Pons (tissue), 1 donor: Measurements from ENCODE around the gene TIMM17B.

Source experiments
- DNase-seq: peaks from one replicate; pipeline ENCODE4 v3.0.0-alpha.2; 2016; ENCODE audit warnings: low spot score

The TIMM17B gene

DNA sequence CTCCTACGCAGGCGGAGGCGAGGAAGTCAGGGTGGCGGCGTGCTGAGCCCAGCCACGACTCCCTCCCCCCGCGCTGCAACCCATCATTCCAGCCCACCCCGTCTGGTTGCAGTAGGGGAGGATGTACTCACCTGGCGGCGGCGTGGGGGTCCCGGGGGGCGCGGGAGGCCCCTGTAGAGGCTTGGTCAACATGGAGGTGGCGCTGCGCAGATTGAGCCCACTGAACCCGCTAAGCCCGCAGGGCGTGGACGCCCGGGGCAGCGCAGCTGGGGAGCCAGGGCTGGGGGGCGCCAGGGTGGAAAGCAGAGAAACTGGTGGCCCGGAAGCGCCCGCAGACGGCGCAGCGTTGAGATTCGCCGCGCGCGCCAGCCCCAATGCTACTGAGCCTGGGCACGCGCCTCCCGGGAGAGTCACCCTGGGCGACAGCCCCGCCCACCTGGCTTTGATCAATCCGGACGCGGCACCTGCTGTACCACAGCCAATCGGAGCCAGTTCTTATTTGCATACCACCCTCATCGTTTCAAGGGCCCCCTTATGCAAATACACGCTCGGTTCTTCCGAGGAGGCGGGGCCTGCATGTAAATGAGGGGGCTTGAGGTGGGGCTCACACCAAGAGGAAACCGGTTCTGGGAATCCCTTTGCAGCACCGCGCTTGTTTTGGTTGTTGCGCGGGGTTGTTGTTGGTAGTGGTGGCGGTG lies 21.2 kb upstream of the TIMM17B start, which contains the start of gene PIM2:
PIM2 (minus strand) TSS at position 382 of the 698 bp plus-strand sequence; CDS start at position 192, 190 bp downstream.
- DNase-seq = peak; percentile 78

DNA sequence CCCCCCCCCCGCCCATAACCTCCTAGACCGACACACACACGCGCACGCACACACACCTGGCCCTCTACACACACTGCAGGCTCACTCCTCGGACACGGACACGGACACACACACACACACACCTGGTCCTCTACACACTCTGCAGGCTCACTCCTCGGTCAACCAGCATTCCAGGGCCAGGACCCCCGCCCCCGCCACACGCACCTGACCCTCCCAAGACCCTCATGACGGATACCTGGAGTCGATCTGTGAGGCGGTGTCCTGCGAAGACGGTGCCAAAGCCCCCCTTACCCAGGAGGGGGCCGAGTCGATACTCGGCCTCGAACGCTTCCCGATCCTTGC lies 20.7 kb upstream of the TIMM17B start:
- no peak for DNase-seq

DNA sequence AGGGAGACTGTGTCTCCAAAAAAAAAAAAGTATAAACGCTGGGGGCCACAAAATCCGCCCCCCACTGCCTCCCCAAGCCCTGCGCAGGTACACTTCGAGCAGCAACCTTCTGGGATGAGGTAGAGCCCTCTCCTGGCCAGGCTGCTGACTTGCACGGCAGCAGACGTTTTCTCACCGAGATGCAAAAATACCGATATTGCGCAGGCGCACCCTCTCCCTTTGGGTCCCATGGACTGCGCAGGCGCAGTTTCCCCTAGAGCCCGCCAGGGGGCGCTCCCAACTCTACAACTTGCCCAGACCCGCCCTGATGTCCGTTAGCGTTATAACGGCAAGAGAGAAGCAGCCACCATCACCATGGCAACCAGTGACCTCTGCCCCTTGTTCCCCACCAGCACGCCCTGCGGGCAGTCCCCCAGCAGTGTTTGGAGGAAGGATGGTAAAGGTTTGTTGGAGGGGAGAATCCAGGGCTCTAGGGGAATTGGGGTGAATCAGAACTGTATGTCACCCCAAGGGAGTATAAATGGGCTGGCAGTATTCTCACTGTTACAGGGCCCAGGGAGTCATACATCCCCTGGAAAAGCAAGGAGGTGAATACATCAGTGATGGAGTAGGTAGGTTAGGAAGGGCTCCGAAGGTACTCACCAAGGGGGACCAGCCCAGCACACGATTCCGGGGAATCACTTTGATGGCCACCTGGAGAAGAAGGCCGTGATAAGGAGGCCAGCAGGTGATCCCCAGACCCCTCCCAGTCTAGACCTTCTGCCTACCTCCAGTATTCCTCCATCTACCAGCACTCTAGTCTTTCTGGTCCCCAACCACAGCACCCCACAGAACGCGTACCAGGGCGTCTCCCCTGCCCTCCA lies 19.8 kb upstream of the TIMM17B start:
- DNase-seq = peak; percentile 88

DNA sequence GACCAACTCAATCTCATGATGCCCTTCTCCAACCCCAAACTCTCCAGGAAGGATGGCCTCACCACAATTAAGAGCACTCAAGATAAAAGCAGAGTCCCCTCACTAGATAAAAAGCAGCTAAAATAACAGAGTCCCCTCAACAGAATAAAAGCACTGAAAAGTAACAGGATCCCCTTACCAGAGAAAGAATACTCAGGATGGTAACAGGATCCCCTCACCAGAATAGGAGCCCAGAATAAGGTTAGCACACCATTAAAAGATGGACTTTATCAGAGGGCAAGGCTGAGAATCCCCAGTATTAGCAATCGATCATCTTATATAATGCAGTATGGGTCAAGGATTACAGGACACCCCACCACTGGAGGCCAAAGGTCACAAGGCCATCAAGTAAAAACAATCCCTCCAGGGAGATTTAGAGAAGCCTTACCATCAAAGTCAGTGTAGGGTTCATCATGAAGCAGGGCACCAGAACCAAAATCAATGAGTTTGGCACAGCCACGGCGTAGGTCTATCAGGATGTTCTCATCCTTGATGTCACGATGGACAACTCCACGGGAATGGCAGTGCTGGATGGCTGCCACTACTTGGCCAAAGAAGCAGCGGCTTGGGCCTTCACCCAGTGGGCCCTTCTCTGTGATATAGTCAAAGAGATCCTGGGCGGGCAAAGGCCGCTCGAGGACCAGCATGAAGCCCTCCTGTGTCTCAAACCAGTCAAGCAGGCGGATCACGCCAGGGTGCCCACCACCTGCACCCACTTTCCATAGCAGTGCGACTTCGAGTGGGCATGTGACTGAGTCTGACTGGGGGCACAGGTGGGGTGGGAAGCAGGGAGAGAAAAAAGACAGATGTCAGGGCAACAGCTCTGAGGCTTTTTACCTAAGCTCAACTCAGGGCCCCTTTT lies 17.3 kb upstream of the TIMM17B start:
- no peak for DNase-seq

DNA sequence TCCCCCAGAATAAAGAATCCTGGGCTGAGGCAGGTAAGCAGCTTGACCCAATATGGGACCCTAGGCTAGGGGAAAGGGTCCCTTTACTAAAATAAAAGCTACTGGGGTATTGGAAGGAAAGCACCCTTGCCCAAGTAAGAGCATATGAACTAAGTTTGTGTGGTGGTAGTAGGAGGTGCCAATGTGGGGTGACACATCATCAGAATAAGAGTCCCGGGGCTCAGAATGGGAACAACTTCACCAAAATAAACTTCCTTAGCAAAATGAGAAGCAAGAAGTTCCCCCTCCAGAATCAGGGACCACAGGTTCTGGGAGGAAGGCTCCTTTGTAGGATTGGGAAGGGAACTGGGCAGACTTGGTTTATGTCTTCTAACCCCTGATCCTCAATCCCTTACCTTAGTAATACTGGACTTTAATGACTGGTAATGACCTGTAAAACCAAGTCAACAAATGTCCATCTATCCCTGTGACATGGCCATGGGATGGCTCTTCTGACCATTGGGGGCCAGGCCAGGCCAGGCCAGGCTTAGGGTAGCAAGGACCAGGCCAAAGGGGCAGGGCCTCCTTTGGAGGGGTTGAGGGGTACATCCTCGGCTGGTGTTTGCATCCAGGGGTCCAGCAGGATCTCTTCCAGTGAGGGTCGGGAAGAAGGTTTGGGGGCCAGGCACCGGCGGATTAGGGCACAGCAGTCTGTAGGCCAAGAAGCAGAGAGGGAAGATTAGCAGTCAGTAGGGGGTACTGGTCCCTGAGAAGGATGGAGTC lies 16.2 kb upstream of the TIMM17B start:
- no peak for DNase-seq

DNA sequence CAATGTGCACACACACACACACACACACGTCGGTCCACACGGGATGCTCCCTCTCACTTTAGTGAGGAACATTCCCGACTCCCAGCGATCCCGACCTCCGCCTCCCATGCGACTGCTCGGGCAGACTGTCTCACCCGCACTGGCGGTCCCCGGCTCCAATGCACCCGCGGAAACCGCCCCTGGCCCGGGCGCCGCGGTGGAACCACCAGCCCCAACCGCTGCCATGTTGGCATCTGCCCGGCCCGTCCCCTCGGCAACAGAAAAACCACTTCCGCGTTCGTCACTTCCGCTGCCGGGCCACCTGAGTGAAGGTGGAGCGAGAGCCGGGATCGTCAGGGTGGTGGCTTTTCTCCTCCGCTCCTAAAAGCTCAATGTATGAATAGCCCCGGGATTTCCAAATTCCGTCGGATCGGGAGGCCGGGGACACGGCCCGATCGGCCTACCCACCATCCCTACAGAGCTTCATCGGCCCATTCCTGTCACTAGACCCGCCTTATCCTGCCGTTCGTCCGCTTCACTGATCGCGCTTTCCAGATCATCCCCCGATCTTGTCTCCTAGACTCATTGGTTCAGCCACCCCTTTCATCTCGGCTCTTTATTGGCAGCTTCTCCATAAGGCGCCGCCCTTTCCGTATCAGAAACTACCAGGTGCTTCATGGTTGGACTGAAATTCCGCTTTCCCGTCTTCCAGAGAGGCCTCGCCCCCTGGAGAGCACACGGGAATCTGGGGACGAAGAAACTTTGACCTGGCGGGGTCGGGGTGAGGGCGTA lies 14.0 kb upstream of the TIMM17B start, which contains the start of gene SLC35A2:
SLC35A2 (minus strand) TSS at position 235 of the 771 bp plus-strand sequence; CDS start at position 225, 10 bp downstream.
- peak; percentile 61 for DNase-seq

DNA sequence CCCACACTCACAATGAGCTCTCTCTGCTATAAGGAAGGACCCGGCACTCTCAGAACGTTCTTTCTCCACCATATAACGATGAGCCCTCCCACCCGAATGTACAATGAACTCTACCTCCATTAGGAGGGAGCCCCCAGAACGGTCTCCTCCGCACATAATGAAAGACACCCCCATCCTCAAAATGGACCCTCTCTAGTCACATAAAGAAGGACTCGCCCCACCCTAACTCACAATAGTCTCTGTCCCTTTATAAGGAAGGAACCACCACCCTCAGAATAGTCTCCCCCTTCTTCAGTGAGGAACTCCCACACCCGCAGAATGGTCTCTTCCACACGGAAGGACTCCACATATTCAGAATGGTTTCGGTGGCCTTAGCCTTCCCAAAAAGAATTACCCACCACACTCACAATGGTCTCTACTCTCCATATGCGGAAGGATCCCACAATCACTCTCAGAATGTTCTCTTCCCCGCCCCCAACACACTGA lies 13.4 kb upstream of the TIMM17B start:
- no peak for DNase-seq

DNA sequence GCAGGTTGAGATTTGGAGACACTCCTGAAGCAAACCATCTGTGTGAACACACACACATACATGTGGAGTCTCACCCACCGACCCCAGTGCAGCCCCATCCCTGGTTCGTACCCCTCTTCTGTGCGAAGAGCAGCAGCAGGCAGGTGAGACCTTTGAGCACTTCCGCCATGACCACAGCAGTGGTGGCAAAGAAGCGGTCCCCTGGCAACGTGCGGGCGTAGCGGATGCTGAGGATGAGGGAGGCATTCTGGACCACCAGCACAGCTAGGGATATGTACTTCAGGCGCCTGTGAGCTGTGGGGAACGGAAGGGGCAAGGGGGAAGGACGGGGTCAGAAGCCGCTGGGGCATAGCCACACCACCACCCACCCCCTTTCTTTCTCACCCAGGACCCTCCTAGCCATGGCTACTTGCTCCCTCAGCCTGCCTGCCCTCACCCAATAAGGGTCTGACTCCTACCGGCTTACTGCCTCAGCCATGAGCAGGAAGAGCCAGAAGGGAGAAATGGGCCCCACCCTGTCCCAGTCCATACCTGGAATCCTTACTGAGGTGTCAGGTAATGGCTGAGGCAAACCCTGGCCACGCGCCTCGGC lies 12.2 kb upstream of the TIMM17B start:
- no peak for DNase-seq

DNA sequence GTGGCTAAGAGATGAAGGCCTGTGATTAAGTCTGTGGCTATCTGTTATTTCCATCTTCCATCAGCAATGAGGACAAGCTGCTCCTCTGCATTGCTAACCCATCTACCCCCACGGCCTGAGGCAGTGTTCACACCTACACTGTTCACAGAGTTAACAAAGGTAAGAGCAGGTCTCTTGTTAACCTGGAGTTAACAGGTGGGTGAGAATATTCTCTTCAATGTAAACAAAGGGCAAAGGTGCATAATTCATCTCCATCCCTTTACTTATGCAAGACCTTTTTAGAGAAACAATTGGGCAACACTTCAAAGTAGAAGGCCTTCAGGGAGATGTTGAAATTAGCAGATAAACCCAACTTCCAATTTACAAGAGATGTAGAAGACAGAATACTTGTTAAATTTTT lies 11.0 kb upstream of the TIMM17B start:
- DNase-seq = no peak

DNA sequence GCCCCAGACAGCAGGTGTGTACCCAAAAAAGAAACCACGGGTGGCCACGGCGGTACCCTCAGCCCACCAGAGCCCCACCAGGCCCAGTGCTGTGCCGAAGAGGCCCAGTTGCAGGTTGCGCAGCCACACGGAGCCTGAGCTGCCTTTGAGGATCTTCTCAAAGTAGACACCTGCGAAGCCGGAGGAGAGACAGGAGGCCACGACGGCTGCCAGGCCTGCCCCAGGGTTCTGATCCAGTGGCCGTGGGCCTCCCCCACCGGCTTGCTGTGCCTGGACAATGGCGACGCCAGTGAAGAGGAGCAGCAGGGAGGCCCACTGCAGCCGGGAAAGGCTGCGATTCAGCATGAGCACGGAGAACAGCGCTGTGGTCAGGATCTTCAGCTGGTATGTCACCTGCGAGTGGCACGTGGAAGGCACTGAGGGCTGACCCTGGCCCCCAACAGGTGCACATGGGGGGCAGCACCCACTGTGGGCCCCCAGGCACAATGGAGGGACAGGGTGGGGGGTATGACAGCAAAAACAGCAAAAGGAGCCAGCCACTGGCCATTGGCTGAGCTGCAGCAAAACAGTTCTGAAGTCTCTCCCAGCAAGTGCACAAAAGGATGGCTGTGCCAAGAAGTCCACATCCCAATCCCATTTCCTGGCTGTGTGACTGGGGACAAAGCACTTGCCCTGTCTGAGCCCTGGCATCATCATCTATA lies 7.7 kb upstream of the TIMM17B start:
- no peak for DNase-seq

DNA sequence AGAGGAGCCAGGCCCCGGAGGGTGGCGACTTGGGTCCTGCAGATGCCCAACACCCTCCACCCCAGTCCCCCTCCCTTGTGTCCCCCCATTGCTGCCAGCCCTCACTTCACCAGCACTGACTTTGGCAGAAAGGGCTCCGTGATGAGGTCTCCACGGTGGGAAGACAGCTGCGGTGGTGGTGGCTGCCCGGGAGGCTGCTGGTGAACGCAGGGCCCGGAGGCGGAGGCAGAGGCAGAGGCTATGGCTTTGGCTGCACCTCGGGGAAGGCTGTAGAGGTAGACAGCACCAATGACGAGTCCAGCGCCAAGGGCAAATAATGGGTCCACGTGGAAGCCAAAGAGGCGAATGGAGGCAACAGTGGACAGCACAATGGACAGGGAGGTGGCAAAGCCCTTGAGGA lies 7.1 kb upstream of the TIMM17B start:
- no peak for DNase-seq

DNA sequence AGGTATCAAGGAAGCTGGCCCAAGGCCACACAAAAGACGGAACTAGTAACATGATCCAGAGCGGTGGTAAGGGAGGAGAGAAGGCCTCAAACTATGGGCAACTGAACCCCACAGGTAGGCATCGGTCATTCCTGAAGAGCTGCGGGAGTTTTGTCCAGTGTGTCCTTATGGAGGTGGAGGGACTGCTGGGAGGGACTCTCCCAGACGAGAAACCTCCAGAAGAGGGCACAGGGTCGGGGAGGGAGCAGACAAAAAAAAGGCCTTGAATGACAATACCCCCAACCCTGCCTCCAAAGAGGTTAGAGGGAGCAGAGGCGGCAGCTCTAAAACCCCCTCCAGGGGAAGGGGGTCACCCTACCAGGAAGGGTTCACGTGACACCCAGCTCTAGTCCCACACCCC lies 6.6 kb upstream of the TIMM17B start:
- DNase-seq = no peak

DNA sequence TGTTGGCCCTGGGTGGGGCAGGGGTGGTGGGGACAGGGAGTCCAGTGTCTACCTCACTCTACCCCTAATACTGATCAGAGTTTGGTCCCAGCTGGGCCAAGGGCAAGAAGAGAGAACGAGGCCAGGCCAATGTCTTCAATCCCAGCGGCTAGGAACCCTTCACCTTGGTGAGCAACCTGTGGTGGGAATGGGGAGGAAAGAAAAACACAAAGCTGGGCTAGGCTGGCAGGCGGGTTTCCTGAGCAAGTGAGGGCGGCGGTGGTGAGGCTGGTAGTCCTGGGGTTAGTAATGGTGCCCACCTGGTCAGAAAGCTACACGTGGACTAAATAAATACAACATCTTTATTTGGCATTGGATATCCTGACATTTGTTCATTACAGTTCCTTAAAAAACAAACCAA lies 5.7 kb upstream of the TIMM17B start:
- no peak for DNase-seq

DNA sequence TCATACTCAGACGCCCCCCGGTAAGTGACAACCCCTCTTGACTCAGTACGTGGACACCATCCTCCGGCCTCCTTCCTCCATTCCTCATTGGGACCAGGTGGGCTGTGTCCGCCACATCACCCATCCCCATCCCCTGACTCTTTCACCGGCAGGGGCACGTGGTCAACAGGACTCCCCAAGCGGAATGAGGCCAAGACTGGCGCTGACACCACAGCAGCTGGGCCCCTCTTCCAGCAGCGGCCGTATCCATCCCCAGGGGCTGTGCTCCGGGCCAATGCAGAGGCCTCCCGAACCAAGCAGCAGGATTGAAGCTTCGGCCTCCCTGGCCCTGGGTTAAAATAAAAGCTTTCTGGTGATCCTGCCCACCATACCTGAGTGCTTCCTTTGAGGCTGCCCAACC lies 5.2 kb upstream of the TIMM17B start:
- DNase-seq = no peak

DNA sequence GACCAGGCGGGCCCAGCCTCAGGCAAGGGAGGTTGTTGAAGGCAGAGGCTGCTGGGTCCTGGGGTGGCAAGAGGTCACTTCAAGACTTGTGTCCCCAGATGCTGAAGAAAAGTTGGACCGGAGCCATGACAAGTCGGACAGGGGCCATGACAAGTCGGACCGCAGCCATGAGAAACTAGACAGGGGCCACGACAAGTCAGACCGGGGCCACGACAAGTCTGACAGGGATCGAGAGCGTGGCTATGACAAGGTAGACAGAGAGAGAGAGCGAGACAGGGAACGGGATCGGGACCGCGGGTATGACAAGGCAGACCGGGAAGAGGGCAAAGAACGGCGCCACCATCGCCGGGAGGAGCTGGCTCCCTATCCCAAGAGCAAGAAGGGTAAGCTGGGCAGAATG lies 4.6 kb upstream of the TIMM17B start:
- DNase-seq = no peak

DNA sequence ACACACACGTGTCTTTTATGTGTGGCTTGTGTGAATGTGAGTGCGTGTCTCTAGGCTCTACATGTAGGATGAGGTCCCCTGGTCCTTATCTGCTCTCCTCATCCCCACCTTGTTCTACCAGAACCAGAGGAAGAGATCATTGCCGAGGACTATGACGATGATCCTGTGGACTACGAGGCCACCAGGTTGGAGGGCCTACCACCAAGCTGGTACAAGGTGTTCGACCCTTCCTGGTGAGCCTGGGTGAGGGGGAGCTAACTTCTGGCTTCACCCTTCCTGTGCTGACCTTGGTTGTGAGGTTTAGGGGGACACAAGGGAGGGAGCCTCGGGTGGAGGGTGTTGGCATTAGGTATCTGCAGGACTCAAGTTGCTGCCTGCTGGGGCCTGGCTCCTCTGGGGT lies 3.5 kb upstream of the TIMM17B start:
- no peak for DNase-seq

DNA sequence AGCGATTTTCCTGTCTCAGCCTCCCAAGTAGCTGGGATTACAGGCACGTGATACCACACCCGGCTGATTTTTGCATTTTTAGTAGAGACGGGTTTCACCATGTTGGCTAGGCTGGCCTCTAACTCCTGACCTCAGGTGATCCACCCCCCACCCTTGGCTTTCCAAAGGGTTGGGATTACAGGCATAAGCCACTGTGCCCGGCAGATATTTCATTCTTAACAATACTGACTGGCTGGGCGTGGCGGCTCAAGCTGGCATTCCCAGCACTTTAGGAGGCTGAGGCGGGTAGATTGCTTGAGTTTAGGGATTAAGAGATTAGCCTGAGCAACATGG lies 1.5 kb upstream of the TIMM17B start:
- no peak for DNase-seq

DNA sequence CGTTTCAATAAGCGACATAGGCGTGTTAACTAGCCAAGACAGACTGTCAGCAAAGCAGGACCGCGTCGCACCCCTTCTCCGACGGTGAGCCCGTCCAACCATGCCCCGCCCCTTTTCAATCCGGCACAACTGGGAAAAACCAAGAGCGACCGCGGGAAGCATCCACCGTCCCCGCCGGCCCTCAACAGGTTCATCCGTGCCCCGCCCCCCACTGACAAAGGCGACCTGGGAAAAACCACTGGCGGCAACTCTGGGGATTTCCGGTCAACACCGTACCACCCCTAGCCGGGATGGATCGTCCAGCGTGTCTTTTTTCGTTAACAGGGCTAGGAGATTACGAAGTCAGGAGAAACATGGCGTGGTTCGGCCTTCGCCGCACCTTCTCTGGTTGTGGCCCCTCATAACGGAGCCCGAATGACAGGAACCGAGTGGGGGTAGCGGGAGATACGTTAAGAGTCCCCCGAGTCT lies 377 bp downstream of the TIMM17B start:
- DNase-seq = peak; percentile 38

DNA sequence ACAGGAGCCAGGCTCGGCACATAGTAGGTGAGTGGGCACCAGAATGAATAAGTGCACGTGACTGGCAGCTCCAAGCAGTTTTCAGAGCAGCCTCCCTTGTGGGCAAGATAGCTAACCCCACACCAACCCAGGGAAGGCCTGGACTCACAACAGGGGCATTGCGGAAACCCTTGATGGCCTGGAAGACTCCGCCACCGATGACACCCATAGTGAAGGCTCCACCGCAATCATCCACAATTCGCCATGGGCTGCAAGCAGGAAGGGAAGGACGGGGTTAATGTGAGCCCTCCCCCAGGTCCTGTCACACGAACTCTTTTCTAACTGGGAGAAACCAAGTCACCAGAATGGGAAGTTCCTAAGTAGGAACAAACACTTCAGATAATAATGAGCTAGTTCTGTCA lies 957 bp downstream of the TIMM17B start:
- DNase-seq = peak; percentile 12

DNA sequence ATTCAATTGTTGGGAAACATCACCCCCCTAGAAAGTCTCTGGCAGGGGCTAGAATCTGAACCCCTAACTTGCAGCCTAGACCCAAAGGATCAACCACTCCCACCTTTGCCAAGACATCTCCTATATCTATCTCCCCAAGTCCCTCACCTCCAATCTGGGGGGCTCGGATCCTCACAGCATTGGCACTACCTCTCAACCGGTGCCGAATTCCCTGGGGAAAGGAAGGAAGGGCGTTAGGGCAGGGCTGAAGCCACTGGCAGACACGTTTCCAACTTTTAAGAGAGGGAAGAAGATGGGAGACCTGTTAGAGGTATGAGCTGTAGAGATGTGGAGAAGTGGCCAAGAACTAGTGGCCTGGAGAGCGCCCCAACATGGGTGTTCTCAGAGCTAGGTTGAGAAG lies 2.7 kb downstream of the TIMM17B start:
- DNase-seq = no peak
